D721Med (cell line): ENCODE data around the gene CCDC8.

Experiments used
- DNase-seq: peaks from one replicate; pipeline ENCODE4 v3.0.0; 2011; ENCODE audit warnings: low spot score; ENCODE audit not compliant: insufficient read length
- FAIRE-seq: peaks from 2 replicates; lab custom pipeline; 2011; peaks lifted over from hg19 to GRCh38; lab: Jason Lieb, UNC
- TF ChIP-seq, protein P1 (sequence below): IDR thresholded peaks from 2 replicates; pipeline ENCODE4 v1.5.1; 2012; ENCODE audit warnings: mild to moderate bottlenecking, control low read depth; ENCODE audit not compliant: insufficient read depth; ENCODE audit errors: missing control alignments

Gene CCDC8

DNA sequence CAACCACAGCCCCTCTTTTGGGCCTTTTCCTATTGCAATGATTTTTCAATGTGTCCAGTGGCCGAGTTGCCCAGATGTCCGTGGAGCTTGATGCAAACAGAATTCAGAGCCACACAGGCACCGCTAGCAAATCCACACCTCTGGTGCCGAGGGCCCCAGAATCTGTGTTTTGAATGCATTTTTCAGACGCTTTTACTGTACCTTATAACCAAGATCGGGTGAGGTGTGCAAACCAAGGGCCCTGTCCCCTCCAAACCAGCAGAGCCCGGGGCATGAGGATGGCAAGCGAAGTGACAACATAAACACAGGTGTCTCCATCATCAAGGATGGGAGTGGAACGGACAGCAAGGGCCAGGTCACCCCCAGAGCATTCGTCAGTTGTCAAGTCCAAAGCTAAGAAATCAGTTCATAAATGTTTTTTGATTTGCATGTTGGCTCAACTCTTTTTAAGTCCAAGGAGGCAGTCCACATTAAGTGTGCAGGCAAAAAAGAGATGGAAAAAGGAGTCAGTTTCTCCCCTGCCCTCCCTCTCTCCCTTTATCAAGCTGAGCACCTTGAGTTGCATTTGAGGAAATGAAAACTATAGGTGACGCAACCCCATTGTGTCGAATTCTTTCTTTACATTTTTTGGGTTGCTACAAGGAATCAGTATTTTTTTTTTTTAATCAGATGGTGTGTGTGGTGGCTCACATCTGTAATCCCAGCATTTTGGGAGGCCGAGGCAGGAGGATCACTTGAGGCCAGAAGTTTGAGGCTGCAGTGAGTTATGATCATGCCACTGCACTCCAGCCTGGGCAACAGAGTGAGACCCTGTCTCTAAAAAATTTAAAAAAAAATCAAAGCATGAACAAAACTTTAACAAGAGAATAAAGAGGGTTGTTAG, 2.9 kb downstream of the CCDC8 start:
- no peak for DNase-seq
- FAIRE-seq: no peak
- TF ChIP-seq, protein P1, sequence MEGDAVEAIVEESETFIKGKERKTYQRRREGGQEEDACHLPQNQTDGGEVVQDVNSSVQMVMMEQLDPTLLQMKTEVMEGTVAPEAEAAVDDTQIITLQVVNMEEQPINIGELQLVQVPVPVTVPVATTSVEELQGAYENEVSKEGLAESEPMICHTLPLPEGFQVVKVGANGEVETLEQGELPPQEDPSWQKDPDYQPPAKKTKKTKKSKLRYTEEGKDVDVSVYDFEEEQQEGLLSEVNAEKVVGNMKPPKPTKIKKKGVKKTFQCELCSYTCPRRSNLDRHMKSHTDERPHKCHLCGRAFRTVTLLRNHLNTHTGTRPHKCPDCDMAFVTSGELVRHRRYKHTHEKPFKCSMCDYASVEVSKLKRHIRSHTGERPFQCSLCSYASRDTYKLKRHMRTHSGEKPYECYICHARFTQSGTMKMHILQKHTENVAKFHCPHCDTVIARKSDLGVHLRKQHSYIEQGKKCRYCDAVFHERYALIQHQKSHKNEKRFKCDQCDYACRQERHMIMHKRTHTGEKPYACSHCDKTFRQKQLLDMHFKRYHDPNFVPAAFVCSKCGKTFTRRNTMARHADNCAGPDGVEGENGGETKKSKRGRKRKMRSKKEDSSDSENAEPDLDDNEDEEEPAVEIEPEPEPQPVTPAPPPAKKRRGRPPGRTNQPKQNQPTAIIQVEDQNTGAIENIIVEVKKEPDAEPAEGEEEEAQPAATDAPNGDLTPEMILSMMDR: no peak

DNA sequence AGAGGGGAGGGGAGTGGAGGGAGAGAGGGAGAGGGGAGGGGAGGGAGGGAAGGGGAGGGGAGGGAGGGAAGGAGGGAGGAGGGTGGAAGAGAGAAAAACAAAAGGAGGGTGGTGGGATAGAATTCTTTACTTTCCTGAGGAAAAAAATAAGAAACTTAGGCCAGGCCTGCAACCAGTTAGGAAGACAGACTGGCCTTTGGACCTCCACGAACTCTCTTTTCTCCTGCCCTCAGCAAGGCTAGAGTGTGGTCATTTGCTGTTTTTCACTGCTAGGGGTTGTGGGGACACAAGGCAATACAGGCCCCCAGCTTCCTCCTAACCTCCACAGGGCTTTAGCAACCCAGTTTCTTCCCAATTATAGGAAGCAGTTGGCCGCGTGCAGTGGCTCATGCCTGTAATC, 4.2 kb downstream of the CCDC8 start:
- FAIRE-seq: no peak
- DNase-seq: no peak
- TF ChIP-seq, protein P1: no peak

DNA sequence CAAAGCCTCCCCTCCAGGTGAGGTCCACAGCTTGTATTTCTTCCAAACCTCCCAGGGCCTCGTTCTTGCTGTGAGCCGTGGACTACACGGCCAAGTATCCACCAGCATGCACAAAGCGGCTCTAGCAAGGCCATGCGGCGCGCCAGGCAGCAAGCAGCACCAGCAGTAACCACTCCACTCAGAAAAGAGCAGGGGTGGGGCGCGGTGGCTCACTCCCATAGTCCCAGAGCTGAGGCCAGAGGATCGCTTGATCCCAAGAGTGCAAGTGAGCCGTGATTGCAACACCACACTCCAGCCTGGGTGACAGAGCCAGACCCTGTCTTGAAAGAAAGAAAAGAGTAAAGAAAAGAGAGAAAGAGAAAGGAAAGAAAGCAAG, 4.7 kb downstream of the CCDC8 start:
- DNase-seq: no peak
- no peak for FAIRE-seq
- TF ChIP-seq, protein P1: no peak

DNA sequence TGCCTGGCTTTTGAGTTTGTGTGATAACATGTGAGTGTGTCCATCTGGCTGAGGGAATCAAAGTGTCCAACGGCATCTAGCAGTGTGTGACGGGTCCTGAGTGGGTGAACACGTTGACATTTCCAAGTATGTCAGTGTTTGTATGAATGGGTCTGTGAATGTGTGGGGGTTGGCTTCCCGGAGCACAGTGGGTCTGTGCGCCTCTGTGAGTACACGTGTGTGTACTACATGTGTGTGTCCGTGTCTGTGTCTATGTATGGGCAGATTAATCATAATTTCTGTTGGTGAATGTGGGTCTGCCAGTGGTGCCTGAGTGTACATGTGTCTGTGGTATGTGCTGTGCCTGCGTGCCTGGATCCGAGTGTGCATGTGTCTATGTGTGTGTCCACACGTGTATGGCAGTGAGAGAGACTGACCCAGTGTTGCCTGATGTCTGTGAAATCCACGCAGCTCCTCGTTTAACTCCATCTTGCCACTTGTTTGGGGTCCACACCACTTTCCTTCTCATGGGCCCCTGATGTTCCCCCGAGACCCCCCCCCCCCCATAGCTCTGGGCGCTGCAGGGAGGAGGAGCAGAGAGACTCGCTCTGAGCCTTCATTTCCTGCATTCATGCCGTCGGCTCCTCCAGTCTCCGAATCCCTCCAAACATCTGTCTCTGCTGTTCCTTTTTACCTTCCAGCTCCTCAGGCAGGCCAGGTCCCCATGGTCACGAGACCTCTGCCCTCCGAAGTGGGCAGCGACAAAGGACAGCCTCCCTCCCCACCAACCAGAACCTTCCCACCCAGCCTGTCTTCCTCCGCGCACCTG, 5.3 kb downstream of the CCDC8 start:
- TF ChIP-seq, protein P1: no peak
- DNase-seq: no peak
- no peak for FAIRE-seq

DNA sequence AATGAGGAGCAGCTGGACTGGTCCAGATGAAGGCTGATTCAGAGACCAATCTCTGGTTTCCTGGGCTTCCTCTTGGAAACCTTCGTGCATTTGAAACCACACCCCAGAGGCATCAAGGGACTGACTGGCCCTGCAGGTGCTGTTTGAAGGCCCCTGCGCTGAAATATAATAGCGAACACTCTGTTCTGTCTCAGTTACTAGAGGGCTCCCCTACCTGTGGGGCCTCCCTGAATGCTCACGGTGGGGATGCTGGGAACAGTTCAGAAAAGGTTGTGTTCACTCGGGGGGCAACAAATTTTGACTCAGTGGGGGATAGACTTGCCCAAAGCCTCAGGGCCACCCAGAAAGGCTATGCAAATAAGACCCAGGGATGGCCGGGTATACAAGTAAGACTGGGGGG, 6.4 kb downstream of the CCDC8 start:
- no peak for DNase-seq
- TF ChIP-seq, protein P1: no peak

DNA sequence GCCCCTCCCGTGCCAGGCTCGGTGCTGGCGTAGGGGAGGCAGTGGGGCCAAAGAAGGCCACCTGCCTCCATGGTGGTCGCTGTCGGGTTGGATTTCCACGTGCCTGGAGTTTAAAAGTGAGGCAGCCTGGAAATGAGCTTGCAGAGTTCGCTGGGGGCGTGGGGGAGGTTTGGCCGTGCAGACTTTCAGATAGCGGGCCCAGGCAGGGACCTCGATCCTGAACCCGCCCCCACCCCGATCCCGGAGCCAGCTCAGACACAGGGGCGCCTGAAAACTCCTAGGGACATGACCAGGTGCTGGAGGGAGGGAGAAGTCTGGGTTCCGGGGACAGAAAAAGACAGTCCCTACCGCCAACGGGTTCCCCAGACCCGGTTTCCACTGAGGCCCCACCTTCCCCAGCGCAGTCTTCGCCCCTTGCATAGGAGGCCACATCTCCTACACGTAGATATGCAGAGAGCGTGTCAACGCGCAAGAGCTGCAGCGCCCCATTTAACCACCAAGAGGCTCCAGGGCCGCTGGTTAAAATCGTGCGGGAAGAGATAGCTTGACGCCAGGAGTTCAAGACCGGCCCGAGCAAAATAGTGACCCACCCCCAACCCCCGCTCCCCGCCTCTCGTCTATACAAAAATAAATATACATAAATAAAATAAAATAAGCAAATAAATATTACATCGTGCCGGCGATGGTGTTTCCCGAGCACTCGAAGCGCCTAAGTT, 8.5 kb downstream of the CCDC8 start:
- FAIRE-seq (no peak), DNase-seq (no peak)
- TF ChIP-seq, protein P1: peak; percentile 1

More for the DNA sequence above, 6.4 kb downstream of the CCDC8 start:
- no peak for FAIRE-seq
